Measurements from ENCODE around the gene COL23A1. TPM values are rescaled to one million over a fixed set of nuclear protein-coding genes. Genes with fewer than 3 reads are reported as not detected.

COL23A1 gene
- total and polyA plus RNA-seq, 2 experiments from 2014 or later = 4.8 to 8.2 TPM

DNA sequence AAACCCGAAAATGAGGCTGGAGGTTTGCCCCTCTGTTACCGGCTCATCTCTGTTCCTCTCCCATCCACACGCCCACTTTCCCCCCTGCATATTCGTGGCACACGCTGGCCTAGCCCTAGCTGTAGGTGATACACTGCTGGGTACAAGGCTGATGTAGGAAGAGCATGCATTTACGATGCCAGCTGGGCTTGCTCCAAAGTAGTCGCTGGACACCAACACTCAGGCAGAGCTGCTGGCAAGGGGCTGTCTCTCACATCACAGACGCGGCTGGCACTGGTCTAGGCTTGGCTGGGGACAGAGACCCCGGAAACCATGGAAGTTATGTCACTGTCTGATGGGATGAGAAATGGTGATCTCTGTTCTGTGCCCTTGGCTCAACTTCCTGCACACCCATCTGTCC, 347.8 kb downstream of the COL23A1 start:
- Mint-ChIP-seq H3K27ac (no peak overlapping the region), H3K9me3 (no peaks in the 10 kb centered on the region), H3K4me3 (no peak overlapping the region), H3K36me3 (ENCODE audit: low read depth) (no peaks in the 10 kb centered on the region), H3K4me1 (peaks cover 6% of the 10 kb centered on the region), H3K27me3 (ENCODE audit: insufficient read depth, low read depth, poor library complexity) (peaks cover 19% of the 10 kb centered on the region)
- TF ChIP-seq JUNB (IDR thresholded peaks at IDR 0.05; ENCODE audit: unreplicated experiment) (no peak), STAT1 (IDR thresholded peaks at IDR 0.05; ENCODE audit: unreplicated experiment) (no peak), EZH2 (IDR thresholded peaks at IDR 0.05; ENCODE audit: low read depth, unreplicated experiment) (no peak), ZNF114 (CRISPR knock-in tag; IDR thresholded peaks at IDR 0.05) (no peak)
- TF ChIP-seq, protein P1, sequence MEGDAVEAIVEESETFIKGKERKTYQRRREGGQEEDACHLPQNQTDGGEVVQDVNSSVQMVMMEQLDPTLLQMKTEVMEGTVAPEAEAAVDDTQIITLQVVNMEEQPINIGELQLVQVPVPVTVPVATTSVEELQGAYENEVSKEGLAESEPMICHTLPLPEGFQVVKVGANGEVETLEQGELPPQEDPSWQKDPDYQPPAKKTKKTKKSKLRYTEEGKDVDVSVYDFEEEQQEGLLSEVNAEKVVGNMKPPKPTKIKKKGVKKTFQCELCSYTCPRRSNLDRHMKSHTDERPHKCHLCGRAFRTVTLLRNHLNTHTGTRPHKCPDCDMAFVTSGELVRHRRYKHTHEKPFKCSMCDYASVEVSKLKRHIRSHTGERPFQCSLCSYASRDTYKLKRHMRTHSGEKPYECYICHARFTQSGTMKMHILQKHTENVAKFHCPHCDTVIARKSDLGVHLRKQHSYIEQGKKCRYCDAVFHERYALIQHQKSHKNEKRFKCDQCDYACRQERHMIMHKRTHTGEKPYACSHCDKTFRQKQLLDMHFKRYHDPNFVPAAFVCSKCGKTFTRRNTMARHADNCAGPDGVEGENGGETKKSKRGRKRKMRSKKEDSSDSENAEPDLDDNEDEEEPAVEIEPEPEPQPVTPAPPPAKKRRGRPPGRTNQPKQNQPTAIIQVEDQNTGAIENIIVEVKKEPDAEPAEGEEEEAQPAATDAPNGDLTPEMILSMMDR (conservative IDR thresholded peaks at IDR 0.05; ENCODE audit: low read depth in 2 of 2) = no peak
- ATAC-seq (no peak), DNase-seq (ENCODE audit: low spot score) (no peak)
- 0 out of 2 replicates have a peak, but pooled peaks cover 4% of the 10 kb centered on the region for H3K9me2 ChIP-seq (ENCODE audit: insufficient read depth)
- H3K79me2 ChIP-seq (replicated peaks; ENCODE audit: insufficient read depth) = no peaks in the 10 kb centered on the region
- no peaks in the 10 kb centered on the region for H4K20me1 ChIP-seq (replicated peaks; ENCODE audit: insufficient read depth)
- H3K4me1 ChIP-seq (ENCODE audit: insufficient read depth) = no peaks in the 10 kb centered on the region; the same call in 1 of the 2 replicates
- H3K4me2 ChIP-seq = no peak overlapping the region
- H3K27me3 ChIP-seq (ENCODE audit: insufficient read depth) = no peaks in the 10 kb centered on the region
- H3K27ac ChIP-seq (ENCODE audit: low read depth) = no peak overlapping the region
- H3F3A ChIP-seq (replicated peaks; ENCODE audit: low read depth) = no peaks in the 10 kb centered on the region
- H3K36me3 ChIP-seq (ENCODE audit: insufficient read depth) = no peaks in the 10 kb centered on the region
- no peak overlapping the region for H2AFZ ChIP-seq
- H3K4me3 ChIP-seq = no peak overlapping the region

DNA sequence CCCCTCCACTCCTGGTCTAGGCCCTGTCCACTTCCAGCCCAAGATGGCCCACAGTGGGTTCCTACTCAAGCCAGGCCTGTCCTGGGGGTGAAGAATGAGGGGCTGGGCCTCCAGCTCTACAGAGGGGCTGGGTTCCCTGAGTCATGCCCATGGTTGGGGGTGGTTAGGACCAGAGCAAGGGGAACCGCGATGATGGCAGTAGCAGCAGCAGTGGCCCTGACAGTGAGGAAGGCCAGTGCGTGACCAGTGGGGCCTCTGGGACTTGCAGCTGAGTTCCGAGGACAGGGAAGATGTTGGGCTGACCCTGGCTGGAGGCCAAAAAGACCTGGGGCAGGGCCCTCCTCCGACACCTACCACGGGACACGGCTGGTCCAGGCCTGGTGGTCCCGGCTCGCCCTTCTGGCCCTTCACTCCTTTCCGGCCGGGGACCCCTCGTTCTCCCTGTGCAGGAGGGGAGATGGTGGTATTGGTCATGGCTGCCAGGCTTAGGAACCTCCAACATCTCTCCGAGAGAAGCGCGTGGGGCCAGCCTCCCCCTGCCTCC, 348.4 kb downstream of the COL23A1 start:
- Histone ChIP-seq H3K36me3 (ENCODE audit: insufficient read depth) (no peaks in the 10 kb centered on the region), H2AFZ (no peak overlapping the region), H3F3A (replicated peaks; ENCODE audit: low read depth) (no peaks in the 10 kb centered on the region), H4K20me1 (replicated peaks; ENCODE audit: insufficient read depth) (no peaks in the 10 kb centered on the region), H3K9me2 (ENCODE audit: insufficient read depth) (0 out of 2 replicates have a peak, but pooled peaks cover 4% of the 10 kb centered on the region), H3K4me2 (no peak overlapping the region), H3K79me2 (replicated peaks; ENCODE audit: insufficient read depth) (no peaks in the 10 kb centered on the region), H3K27me3 (ENCODE audit: insufficient read depth) (no peaks in the 10 kb centered on the region), H3K4me3 (no peak overlapping the region), H3K27ac (ENCODE audit: low read depth) (no peak overlapping the region), H3K4me1 (ENCODE audit: insufficient read depth) (no peaks in the 10 kb centered on the region; the same call in 1 of the 2 replicates)
- no peak overlapping the region for H3K27ac Mint-ChIP-seq
- H3K36me3 Mint-ChIP-seq (ENCODE audit: low read depth) = no peaks in the 10 kb centered on the region
- no peak overlapping the region for H3K4me3 Mint-ChIP-seq
- DNase-seq (ENCODE audit: low spot score) = no peak
- peaks cover 6% of the 10 kb centered on the region for H3K4me1 Mint-ChIP-seq
- peaks cover 19% of the 10 kb centered on the region for H3K27me3 Mint-ChIP-seq (ENCODE audit: insufficient read depth, low read depth, poor library complexity)
- no peaks in the 10 kb centered on the region for H3K9me3 Mint-ChIP-seq
- ATAC-seq = no peak
- TF ChIP-seq EZH2 (IDR thresholded peaks at IDR 0.05; ENCODE audit: low read depth, unreplicated experiment) = no peak
- TF ChIP-seq STAT1 (IDR thresholded peaks at IDR 0.05; ENCODE audit: unreplicated experiment) = no peak
- TF ChIP-seq CREB1 (CRISPR knock-in tag; IDR thresholded peaks at IDR 0.05; ENCODE audit: low read depth) = no peak
- TF ChIP-seq, protein P1 (conservative IDR thresholded peaks at IDR 0.05; ENCODE audit: low read depth in 2 of 2) = no peak
- TF ChIP-seq, protein P2, sequence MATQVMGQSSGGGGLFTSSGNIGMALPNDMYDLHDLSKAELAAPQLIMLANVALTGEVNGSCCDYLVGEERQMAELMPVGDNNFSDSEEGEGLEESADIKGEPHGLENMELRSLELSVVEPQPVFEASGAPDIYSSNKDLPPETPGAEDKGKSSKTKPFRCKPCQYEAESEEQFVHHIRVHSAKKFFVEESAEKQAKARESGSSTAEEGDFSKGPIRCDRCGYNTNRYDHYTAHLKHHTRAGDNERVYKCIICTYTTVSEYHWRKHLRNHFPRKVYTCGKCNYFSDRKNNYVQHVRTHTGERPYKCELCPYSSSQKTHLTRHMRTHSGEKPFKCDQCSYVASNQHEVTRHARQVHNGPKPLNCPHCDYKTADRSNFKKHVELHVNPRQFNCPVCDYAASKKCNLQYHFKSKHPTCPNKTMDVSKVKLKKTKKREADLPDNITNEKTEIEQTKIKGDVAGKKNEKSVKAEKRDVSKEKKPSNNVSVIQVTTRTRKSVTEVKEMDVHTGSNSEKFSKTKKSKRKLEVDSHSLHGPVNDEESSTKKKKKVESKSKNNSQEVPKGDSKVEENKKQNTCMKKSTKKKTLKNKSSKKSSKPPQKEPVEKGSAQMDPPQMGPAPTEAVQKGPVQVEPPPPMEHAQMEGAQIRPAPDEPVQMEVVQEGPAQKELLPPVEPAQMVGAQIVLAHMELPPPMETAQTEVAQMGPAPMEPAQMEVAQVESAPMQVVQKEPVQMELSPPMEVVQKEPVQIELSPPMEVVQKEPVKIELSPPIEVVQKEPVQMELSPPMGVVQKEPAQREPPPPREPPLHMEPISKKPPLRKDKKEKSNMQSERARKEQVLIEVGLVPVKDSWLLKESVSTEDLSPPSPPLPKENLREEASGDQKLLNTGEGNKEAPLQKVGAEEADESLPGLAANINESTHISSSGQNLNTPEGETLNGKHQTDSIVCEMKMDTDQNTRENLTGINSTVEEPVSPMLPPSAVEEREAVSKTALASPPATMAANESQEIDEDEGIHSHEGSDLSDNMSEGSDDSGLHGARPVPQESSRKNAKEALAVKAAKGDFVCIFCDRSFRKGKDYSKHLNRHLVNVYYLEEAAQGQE (IDR thresholded peaks at IDR 0.05; ENCODE audit: unreplicated experiment) = no peak
- no peak for TF ChIP-seq EZH2phosphoT487 (IDR thresholded peaks at IDR 0.05; ENCODE audit: unreplicated experiment)
- TF ChIP-seq JUNB (IDR thresholded peaks at IDR 0.05; ENCODE audit: unreplicated experiment) = no peak
- no peak for TF ChIP-seq ZNF331 (CRISPR knock-in tag; IDR thresholded peaks at IDR 0.05; ENCODE audit: low read depth)
- TF ChIP-seq ZNF114 (CRISPR knock-in tag; IDR thresholded peaks at IDR 0.05) = no peak
- no peak for TF ChIP-seq NANOG (IDR thresholded peaks at IDR 0.05; ENCODE audit: borderline replicate concordance)

Data from GM23338 (cell line).